Activated T-cell treated with anti-CD3 and anti-CD28 coated beads, Interleukin-2, amount 50 U/mL, for 72 hours (primary cell): Measurements from ENCODE around the gene INSYN2B. TPM values are rescaled to one million over a fixed set of nuclear protein-coding genes. Genes with fewer than 3 reads are reported as not detected.
A peak's percentile ranks its signal among the peaks of the same experiment; 100 is the strongest.

Source experiments
- ATAC-seq, 2 donors: fragments of 150-1000 bp; cut with Tn5 transposase; replicated peaks in 1 of 2; 2 replicates each; pipeline ENCODE4 v1.10.0; 2021; ENCODE audit warnings: moderate library complexity in 2 of 2, mild to moderate bottlenecking in 1 of 2
- DNase-seq, 2 donors: peaks; one replicate each; pipeline ENCODE4 v3.0.0; 2021 to 2022; ENCODE audit warnings: mixed read lengths in 1 of 2
- H3K27ac Mint-ChIP-seq: one replicate; pipeline ENCODE4 v1.8.0; 2022; ENCODE audit warnings: mild to moderate bottlenecking, moderate library complexity, mixed read lengths
- H3K27me3 Mint-ChIP-seq: one replicate; pipeline ENCODE4 v1.8.0; 2022; ENCODE audit warnings: low read depth, mixed read lengths
- H3K36me3 Mint-ChIP-seq, 2 donors: one replicate each; pipeline ENCODE4 v1.8.0; 2022; ENCODE audit warnings: mixed read lengths in 2 of 2, mild to moderate bottlenecking in 1 of 2; ENCODE audit not compliant: insufficient read depth in 2 of 2
- H3K4me1 Mint-ChIP-seq: one replicate; pipeline ENCODE4 v1.8.0; 2022; ENCODE audit warnings: low read depth, mixed read lengths
- H3K4me3 Mint-ChIP-seq, 2 donors: one replicate each; pipeline ENCODE4 v1.8.0; 2022; ENCODE audit warnings: mild to moderate bottlenecking in 2 of 2, mixed read lengths in 2 of 2, moderate library complexity in 2 of 2
- H3K9me3 Mint-ChIP-seq, 2 donors: one replicate each; pipeline ENCODE4 v1.8.0; 2022; ENCODE audit warnings: mixed read lengths in 2 of 2
- total RNA-seq, 2 donors: library from RNA; stranded (reverse); gene quantifications; one replicate each; pipeline ENCODE4 v1.2.3, GENCODE V29; 2022

Gene INSYN2B
- total RNA-seq, 2 donors from 2014 or later = not detected

DNA sequence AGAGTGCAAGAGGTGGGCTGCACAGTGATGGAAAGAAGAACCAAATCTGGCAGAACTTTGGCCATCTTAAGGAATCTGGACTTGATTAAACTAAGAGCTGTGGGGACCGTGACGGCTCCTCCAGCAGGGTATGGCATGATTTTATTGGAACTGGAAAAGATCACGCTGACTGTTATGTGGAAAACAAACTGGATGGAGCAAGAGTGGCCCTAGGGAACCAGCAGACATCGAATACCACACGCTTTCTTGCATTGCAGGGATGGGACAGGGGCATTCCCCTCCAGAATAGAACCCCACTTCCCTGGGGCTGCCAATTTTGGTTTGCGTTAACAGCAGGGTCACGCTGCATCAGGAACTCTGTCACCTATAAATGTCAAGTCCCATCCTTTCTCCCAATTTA, 38.8 kb downstream of the INSYN2B start:
- DNase-seq (no peak), ATAC-seq (no peak)
- Mint-ChIP-seq H3K36me3 (peaks cover 0 to 1% of the 10 kb centered on the region in 2 donors), H3K4me1 (peaks cover 10% of the 10 kb centered on the region), H3K4me3 (no peak overlapping the region), H3K27ac (no peak overlapping the region), H3K27me3 (no peaks in the 10 kb centered on the region), H3K9me3 (no peaks in the 10 kb centered on the region)

DNA sequence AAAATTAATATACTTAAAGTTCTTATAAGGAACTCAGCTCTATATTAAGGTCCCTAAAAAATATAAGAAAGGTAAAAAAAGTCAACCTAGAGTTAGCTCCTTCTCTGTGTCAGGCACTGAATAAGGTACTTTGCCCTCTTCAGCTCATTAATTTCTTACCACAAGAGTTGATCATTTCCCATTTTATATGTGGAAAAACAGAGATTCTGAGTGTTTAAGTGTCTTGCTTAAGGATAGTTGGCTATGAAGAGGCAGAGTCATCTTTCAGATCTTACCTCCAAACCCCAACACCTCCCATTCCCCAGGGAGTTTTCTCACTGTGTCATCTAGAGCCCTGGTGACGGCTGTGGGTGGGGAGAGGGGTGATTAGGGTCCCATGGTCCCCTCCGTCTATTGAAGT, 40.6 kb downstream of the INSYN2B start:
- no peaks in the 10 kb centered on the region for H3K27me3 Mint-ChIP-seq
- DNase-seq = no peak
- no peaks in the 10 kb centered on the region for H3K9me3 Mint-ChIP-seq
- no peak overlapping the region for H3K27ac Mint-ChIP-seq
- H3K36me3 Mint-ChIP-seq = peaks cover 0 to 3% of the 10 kb centered on the region in 2 donors
- H3K4me1 Mint-ChIP-seq = peaks cover 8% of the 10 kb centered on the region
- ATAC-seq = no peak
- no peak overlapping the region for H3K4me3 Mint-ChIP-seq

DNA sequence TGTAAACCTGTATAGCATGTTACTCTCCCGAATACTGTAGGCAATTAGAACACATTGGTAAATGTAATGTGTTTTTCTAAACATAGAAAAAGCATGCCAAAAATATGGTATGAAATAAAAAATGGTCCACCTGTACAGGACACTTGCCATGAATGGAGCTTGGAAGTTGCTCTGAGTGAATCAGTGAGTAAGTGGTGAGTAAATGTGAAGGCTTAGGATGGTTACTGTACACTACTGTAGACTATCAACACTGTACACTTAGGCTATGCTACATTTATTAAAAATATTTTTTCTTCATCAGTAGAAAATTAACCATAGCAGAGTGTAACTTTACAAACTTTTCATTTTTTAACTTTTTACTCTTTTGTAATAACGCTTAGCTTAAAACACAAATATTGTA, 41.9 kb downstream of the INSYN2B start:
- no peaks in the 10 kb centered on the region for H3K9me3 Mint-ChIP-seq
- DNase-seq (no peak), ATAC-seq (no peak)
- peaks cover 21% of the 10 kb centered on the region for H3K4me1 Mint-ChIP-seq
- no peak overlapping the region for H3K4me3 Mint-ChIP-seq
- H3K36me3 Mint-ChIP-seq = peaks cover 0 to 3% of the 10 kb centered on the region in 2 donors
- H3K27me3 Mint-ChIP-seq = no peaks in the 10 kb centered on the region
- H3K27ac Mint-ChIP-seq = no peak overlapping the region

- Mint-ChIP-seq H3K27me3 (no peaks in the 10 kb centered on the region), H3K4me3 (no peak overlapping the region), H3K27ac (no peak overlapping the region), H3K36me3 (peaks cover 3 to 7% of the 10 kb centered on the region in 2 donors), H3K9me3 (no peaks in the 10 kb centered on the region), H3K4me1 (peaks cover 25% of the 10 kb centered on the region)
- no peak for ATAC-seq
- no peak for DNase-seq
Observed at GRCh38 chr5:169935762-169936161, 44.5 kb downstream of the INSYN2B start.

DNA sequence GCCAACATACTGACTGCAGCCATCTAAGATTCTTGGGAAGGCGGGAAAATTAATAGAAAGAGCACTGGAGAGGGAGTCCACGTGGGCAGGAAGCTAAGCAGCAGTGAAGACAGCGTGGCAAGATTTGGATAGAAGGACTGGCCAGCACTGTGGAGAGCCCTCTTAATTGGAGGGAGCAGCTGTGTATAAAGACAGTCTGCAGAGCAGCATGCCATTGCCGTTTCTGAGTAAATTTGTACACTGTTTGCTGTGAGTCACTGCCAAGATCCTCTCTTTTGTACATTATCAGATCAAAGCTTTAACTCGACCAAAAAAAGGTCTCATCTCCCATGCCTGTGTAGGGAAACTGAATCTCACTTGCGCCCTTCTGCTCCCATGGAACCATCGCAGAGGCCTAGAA, 45.3 kb downstream of the INSYN2B start:
- H3K9me3 Mint-ChIP-seq = no peaks in the 10 kb centered on the region

DNA sequence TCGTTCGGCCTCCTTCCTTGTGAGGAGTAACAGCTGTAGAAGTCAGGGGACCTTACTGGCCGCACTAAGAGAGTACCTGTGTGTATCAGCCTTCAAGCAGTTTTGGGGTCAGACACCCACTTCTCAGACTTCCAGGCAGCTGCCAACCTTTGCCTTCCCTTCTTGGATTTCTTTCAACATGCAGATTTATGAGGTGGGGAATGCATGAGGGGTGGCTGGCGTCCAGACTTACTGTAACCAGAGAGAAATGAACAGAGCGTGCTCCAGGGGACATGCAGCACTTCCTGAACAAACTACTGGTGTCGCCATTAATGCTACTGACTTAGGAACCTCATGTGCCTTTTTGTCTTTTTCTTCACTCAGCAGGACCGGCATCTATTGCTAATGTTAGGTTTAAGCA, 46.7 kb downstream of the INSYN2B start:
- ATAC-seq = no peak

More for the DNA sequence above, 45.3 kb downstream of the INSYN2B start:
- Mint-ChIP-seq H3K4me1 (peaks cover 29% of the 10 kb centered on the region), H3K27me3 (no peaks in the 10 kb centered on the region), H3K4me3 (no peak overlapping the region), H3K36me3 (peaks cover 3 to 9% of the 10 kb centered on the region in 2 donors), H3K27ac (peak overlapping the region; percentile 21)
- ATAC-seq (no peak), DNase-seq (no peak)

GRCh38 chr5:169933127-169933526, 47.2 kb downstream of the INSYN2B start:
- peaks cover 3 to 12% of the 10 kb centered on the region in 2 donors for H3K36me3 Mint-ChIP-seq
- H3K9me3 Mint-ChIP-seq = no peaks in the 10 kb centered on the region
- H3K27ac Mint-ChIP-seq = no peak overlapping the region
- H3K4me3 Mint-ChIP-seq = no peak overlapping the region
- H3K4me1 Mint-ChIP-seq = peaks cover 29% of the 10 kb centered on the region
- no peak for ATAC-seq
- DNase-seq = no peak
- no peaks in the 10 kb centered on the region for H3K27me3 Mint-ChIP-seq

More for the DNA sequence above, 46.7 kb downstream of the INSYN2B start:
- Mint-ChIP-seq H3K36me3 (peaks cover 3 to 9% of the 10 kb centered on the region in 2 donors), H3K4me3 (no peak overlapping the region), H3K9me3 (no peaks in the 10 kb centered on the region), H3K27me3 (no peaks in the 10 kb centered on the region), H3K4me1 (peaks cover 29% of the 10 kb centered on the region), H3K27ac (no peak overlapping the region)
- DNase-seq = no peak

DNA sequence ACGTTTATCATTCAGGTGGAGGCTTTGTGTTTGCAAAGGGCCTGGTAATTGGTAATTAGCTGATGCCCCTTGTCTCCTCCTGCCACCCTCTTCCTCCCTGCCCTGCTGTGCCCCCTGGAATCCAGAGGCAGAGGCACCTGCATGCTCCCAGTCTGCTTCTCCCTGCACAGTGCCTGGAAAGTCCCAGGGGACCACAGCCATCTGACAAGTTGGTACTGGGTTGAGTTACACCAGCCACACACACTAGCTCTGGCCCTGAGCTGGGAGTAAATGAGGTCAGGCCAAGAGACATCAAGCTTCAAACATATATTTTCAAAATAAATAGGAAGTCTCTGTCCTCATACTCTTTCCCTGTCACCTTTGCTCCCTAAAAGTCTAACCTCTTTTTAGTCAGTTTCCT, 56.3 kb downstream of the INSYN2B start:
- peaks cover 0 to 8% of the 10 kb centered on the region in 2 donors for H3K36me3 Mint-ChIP-seq
- DNase-seq = peak; percentile 5
- H3K27me3 Mint-ChIP-seq = no peaks in the 10 kb centered on the region
- H3K9me3 Mint-ChIP-seq = no peaks in the 10 kb centered on the region
- no peak overlapping the region for H3K4me3 Mint-ChIP-seq
- peaks cover 13% of the 10 kb centered on the region for H3K4me1 Mint-ChIP-seq
- H3K27ac Mint-ChIP-seq = peak overlapping the region; percentile 31
- peak; percentile 29 to 66 for ATAC-seq

- ATAC-seq (no peak), DNase-seq (no peak)
- H3K9me3 Mint-ChIP-seq = no peaks in the 10 kb centered on the region
- H3K27me3 Mint-ChIP-seq = no peaks in the 10 kb centered on the region
- H3K27ac Mint-ChIP-seq = no peak overlapping the region
- peaks cover 13% of the 10 kb centered on the region for H3K4me1 Mint-ChIP-seq
- H3K36me3 Mint-ChIP-seq = peaks cover 0 to 5% of the 10 kb centered on the region in 2 donors
- no peak overlapping the region for H3K4me3 Mint-ChIP-seq
Observed at GRCh38 chr5:169922474-169922873, 57.8 kb downstream of the INSYN2B start.

- Mint-ChIP-seq H3K36me3 (peaks cover 0 to 5% of the 10 kb centered on the region in 2 donors), H3K4me1 (peaks cover 13% of the 10 kb centered on the region), H3K9me3 (no peaks in the 10 kb centered on the region), H3K27ac (no peak overlapping the region), H3K27me3 (no peaks in the 10 kb centered on the region), H3K4me3 (no peak overlapping the region)
- DNase-seq (no peak), ATAC-seq (no peak)
Observed at GRCh38 chr5:169921949-169922348, 58.3 kb downstream of the INSYN2B start.

DNA sequence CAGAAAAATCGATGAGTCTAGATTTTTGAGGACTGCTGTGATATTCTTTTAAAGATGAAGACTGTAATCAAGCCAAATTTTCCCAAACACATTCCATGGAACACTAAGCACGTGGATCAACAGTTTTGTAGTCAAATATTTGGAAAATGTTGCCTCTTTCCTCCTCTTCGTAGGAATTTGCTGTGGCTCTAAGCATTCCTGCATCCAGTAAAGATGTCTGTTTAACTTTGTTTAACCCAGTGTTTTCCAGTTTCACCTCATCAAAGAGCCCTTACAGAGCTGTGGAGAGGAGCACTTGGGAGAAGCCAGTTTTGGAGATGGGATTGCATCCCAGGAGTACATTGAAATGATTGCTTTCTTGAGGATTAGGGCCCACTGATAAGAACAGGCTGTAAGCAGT, 58.9 kb downstream of the INSYN2B start:
- peaks cover 0 to 2% of the 10 kb centered on the region in 2 donors for H3K36me3 Mint-ChIP-seq
- no peaks in the 10 kb centered on the region for H3K9me3 Mint-ChIP-seq
- no peaks in the 10 kb centered on the region for H3K27me3 Mint-ChIP-seq
- no peak overlapping the region for H3K27ac Mint-ChIP-seq
- no peak for DNase-seq
- H3K4me3 Mint-ChIP-seq = no peak overlapping the region
- no peak for ATAC-seq
- peaks cover 13% of the 10 kb centered on the region for H3K4me1 Mint-ChIP-seq

DNA sequence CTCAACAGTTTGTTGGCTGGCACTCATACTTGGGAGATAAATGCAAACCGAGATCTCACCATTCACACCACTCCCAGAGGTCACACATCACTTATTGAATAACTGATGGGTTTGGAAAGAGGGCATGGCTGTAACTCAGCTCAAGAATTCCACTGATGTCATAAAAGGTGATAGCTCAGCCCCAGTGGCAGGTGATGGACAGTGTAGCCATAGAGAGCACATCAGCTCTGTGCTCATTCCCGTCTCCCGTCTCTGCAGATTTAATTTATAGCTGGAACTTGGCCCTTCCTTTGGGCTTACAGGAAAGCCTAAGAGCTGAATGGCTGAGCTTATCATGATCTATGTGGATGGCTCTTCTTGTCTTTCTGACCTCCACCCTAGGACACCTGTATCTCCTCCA, 59.8 kb downstream of the INSYN2B start:
- DNase-seq (no peak), ATAC-seq (no peak)
- H3K36me3 Mint-ChIP-seq = peaks cover 0 to 2% of the 10 kb centered on the region in 2 donors
- H3K27me3 Mint-ChIP-seq = no peaks in the 10 kb centered on the region
- peaks cover 13% of the 10 kb centered on the region for H3K4me1 Mint-ChIP-seq
- H3K9me3 Mint-ChIP-seq = no peaks in the 10 kb centered on the region
- no peak overlapping the region for H3K27ac Mint-ChIP-seq
- no peak overlapping the region for H3K4me3 Mint-ChIP-seq

DNA sequence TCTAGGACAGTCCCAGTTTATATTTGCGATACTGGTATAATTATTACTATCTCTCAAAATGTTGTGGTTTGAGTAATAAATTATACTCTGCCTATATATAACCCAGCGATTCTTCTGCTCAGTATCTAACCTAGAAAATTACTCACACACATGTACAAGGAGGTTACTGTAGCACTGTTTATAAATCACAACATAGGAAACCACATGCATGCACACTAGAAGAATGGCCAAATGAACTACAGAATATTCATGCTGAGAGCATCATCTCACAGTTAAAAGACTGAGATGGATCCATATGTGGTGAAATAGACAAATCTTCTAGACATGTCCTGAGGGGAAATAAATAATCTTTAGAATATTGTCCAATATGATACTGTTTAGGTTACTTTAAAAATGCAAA, 62.1 kb downstream of the INSYN2B start:
- H3K9me3 Mint-ChIP-seq = no peaks in the 10 kb centered on the region
- no peak overlapping the region for H3K27ac Mint-ChIP-seq
- peaks cover 3% of the 10 kb centered on the region for H3K4me1 Mint-ChIP-seq
- ATAC-seq (no peak), DNase-seq (no peak)
- H3K27me3 Mint-ChIP-seq = no peaks in the 10 kb centered on the region
- H3K4me3 Mint-ChIP-seq = no peak overlapping the region
- H3K36me3 Mint-ChIP-seq = peaks cover 2 to 3% of the 10 kb centered on the region in 2 donors

DNA sequence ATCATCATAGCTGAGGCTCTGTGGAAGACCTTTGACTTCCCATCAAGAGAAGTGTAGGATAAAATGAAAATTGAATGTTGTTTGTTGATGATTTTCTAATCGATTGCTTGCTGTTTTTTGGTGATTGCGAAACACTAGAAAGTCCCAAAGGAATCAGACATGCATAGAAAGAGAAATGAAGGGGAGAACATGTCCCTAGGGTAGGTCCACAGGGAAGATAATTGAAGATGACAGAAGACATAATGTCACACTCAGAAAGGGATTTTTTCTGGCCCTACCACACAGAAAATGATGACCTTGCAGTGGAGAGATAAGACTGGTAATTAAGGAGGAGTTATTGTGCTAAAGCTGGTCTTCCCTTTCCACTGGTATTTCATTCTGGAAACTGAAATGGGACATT, 62.8 kb downstream of the INSYN2B start:
- Mint-ChIP-seq H3K27ac (no peak overlapping the region), H3K36me3 (peaks cover 3% of the 10 kb centered on the region in 2 donors), H3K9me3 (no peaks in the 10 kb centered on the region), H3K4me1 (peaks cover 3% of the 10 kb centered on the region), H3K27me3 (no peaks in the 10 kb centered on the region), H3K4me3 (no peak overlapping the region)
- no peak for ATAC-seq
- no peak for DNase-seq
